ENCODE measurements around the gene CFAP54.

- TF ChIP-seq EP300 (conservative IDR thresholded peaks at IDR 0.05; ENCODE audit: poor library complexity, severe bottlenecking) (no peak), SMC3 (conservative IDR thresholded peaks at IDR 0.05; ENCODE audit: poor library complexity) (no peak), CTCF (IDR thresholded peaks at IDR 0.05; ENCODE audit: poor library complexity, severe bottlenecking) (no peak), RAD21 (conservative IDR thresholded peaks at IDR 0.05) (no peak), MXI1 (conservative IDR thresholded peaks at IDR 0.05; ENCODE audit: poor library complexity, severe bottlenecking) (no peak), EZH2 (IDR thresholded peaks at IDR 0.05; ENCODE audit: borderline replicate concordance, insufficient read depth, low read length, poor library complexity, severe bottlenecking) (no peak)
Measured at GRCh38 chr12:96549341-96549740, 60.0 kb downstream of the CFAP54 start.

Measured in neural cell (in vitro differentiated cells).